Karpas-422 (cell line): ENCODE measurements around the gene MYZAP. TPM values are rescaled to one million over a fixed set of nuclear protein-coding genes. Genes with fewer than 3 reads are reported as not detected.

Source experiments
- DNase-seq: peaks from one replicate; pipeline ENCODE4 v3.0.0-alpha.2; 2015
- H2AFZ ChIP-seq: fragments of 200-600 bp; sonication (generic); 2 replicates; pipeline ENCODE4 v1.6.1; 2014; ENCODE audit warnings: antibody characterized with exemption, low read length, mixed read lengths
- H3K27ac ChIP-seq: fragments of 200-600 bp; sonication (generic); 2 replicates; pipeline ENCODE4 v1.5.1; 2014; ENCODE audit warnings: mild to moderate bottlenecking, low read length, moderate library complexity
- H3K27me3 ChIP-seq: fragments of 200-600 bp; sonication (generic); 2 replicates; pipeline ENCODE4 v1.6.1; 2014; ENCODE audit warnings: low read length, mixed read lengths
- H3K36me3 ChIP-seq: fragments of 200-600 bp; sonication (generic); 2 replicates; pipeline ENCODE4 v1.6.1; 2014; ENCODE audit warnings: low read length, mixed read lengths; ENCODE audit not compliant: insufficient read depth
- H3K4me1 ChIP-seq: fragments of 200-600 bp; sonication (generic); 2 replicates; pipeline ENCODE4 v1.6.1; 2014; ENCODE audit warnings: mild to moderate bottlenecking, low read length, mixed read lengths
- H3K4me2 ChIP-seq: fragments of 200-600 bp; sonication (generic); 2 replicates; pipeline ENCODE4 v1.6.1; 2014; ENCODE audit warnings: low read length, low read depth, mild to moderate bottlenecking; ENCODE audit not compliant: poor library complexity, severe bottlenecking
- H3K4me3 ChIP-seq: fragments of 200-600 bp; sonication (generic); 2 replicates; pipeline ENCODE4 v1.5.1; 2014; ENCODE audit warnings: mild to moderate bottlenecking, antibody characterized with exemption, low read length, mixed read lengths
- H3K79me2 ChIP-seq: fragments of 200-600 bp; sonication (generic); 2 replicates; pipeline ENCODE4 v1.6.1; 2014; ENCODE audit warnings: mild to moderate bottlenecking, low read length, mixed read lengths
- H3K9ac ChIP-seq: fragments of 200-600 bp; sonication (generic); 2 replicates; pipeline ENCODE4 v1.6.0; 2014; ENCODE audit warnings: low read length
- H3K9me2 ChIP-seq: fragments of 200-600 bp; sonication (generic), shearing (Covaris generic); replicated peaks from 2 replicates; pipeline ENCODE4 v1.6.0; 2014; ENCODE audit warnings: mild to moderate bottlenecking, low read length, moderate library complexity; ENCODE audit not compliant: insufficient read depth
- H3K9me3 ChIP-seq: fragments of 300-700, 200-600 bp; sonication (generic); 2 replicates; pipeline ENCODE4 v1.6.1; 2014; ENCODE audit warnings: low read length, mixed read lengths
- H4K20me1 ChIP-seq: fragments of 200-600 bp; sonication (generic); 2 replicates; pipeline ENCODE4 v1.6.1; 2014; ENCODE audit warnings: mild to moderate bottlenecking, antibody characterized with exemption, low read length, low read depth; ENCODE audit not compliant: insufficient read depth
- total RNA-seq: library from RNA; depleted of rRNA; stranded (reverse); fragments of >200 nt; shearing (Covaris generic); gene quantifications from 2 replicates; pipeline ENCODE4 v1.2.3, GENCODE V29; 2014; ENCODE audit warnings: low replicate concordance

MYZAP gene
- total RNA-seq, 1 experiment from 2014 or later: not detected

- no peak overlapping the region for H3K4me3 ChIP-seq
- no peaks in the 10 kb centered on the region for H3K4me1 ChIP-seq
- no peak overlapping the region for H3K4me2 ChIP-seq
- H3K79me2 ChIP-seq: no peaks in the 10 kb centered on the region
- no peaks in the 10 kb centered on the region for H3K9me2 ChIP-seq
- no peak overlapping the region for H3K9ac ChIP-seq
- DNase-seq: no peak
- no peaks in the 10 kb centered on the region for H3K27me3 ChIP-seq
- no peaks in the 10 kb centered on the region for H4K20me1 ChIP-seq
- no peaks in the 10 kb centered on the region for H3K9me3 ChIP-seq
- no peaks in the 10 kb centered on the region for H3K36me3 ChIP-seq
- H3K27ac ChIP-seq: no peak overlapping the region
- no peak overlapping the region for H2AFZ ChIP-seq
Measured at GRCh38 chr15:57589754-57590153, 1.9 kb upstream of the MYZAP start.

GRCh38 chr15:57591237-57591821, 375 bp upstream of the MYZAP start:
- Histone ChIP-seq H3K4me1 (no peaks in the 10 kb centered on the region), H2AFZ (no peak overlapping the region), H3K4me2 (no peak overlapping the region), H3K9me2 (no peaks in the 10 kb centered on the region), H3K9me3 (no peaks in the 10 kb centered on the region), H3K9ac (no peak overlapping the region), H4K20me1 (no peaks in the 10 kb centered on the region), H3K4me3 (no peak overlapping the region), H3K27me3 (no peaks in the 10 kb centered on the region), H3K36me3 (no peaks in the 10 kb centered on the region), H3K79me2 (no peaks in the 10 kb centered on the region), H3K27ac (no peak overlapping the region)
- DNase-seq: no peak

- Histone ChIP-seq H3K36me3 (no peaks in the 10 kb centered on the region), H3K9ac (no peak overlapping the region), H3K4me2 (no peak overlapping the region), H3K4me3 (no peak overlapping the region), H3K4me1 (no peaks in the 10 kb centered on the region), H3K27ac (no peak overlapping the region), H3K79me2 (no peaks in the 10 kb centered on the region), H2AFZ (no peak overlapping the region), H3K9me3 (no peaks in the 10 kb centered on the region), H3K27me3 (no peaks in the 10 kb centered on the region), H4K20me1 (no peaks in the 10 kb centered on the region), H3K9me2 (no peaks in the 10 kb centered on the region)
- DNase-seq: no peak
Measured at GRCh38 chr15:57592426-57592825, 722 bp downstream of the MYZAP start.

- no peaks in the 10 kb centered on the region for H3K27me3 ChIP-seq
- H3K9me2 ChIP-seq: no peaks in the 10 kb centered on the region
- no peak for DNase-seq
- H3K4me3 ChIP-seq: no peak overlapping the region
- no peak overlapping the region for H3K4me2 ChIP-seq
- no peak overlapping the region for H3K27ac ChIP-seq
- H4K20me1 ChIP-seq: no peaks in the 10 kb centered on the region
- H2AFZ ChIP-seq: no peak overlapping the region
- no peaks in the 10 kb centered on the region for H3K36me3 ChIP-seq
- no peaks in the 10 kb centered on the region for H3K79me2 ChIP-seq
- H3K9ac ChIP-seq: no peak overlapping the region
- no peaks in the 10 kb centered on the region for H3K4me1 ChIP-seq
- no peaks in the 10 kb centered on the region for H3K9me3 ChIP-seq
Measured at GRCh38 chr15:57592836-57593420, 1.2 kb downstream of the MYZAP start.

GRCh38 chr15:57594479-57594878, 2.8 kb downstream of the MYZAP start:
- H3K9me3 ChIP-seq: no peaks in the 10 kb centered on the region
- no peak overlapping the region for H3K4me2 ChIP-seq
- H4K20me1 ChIP-seq: no peaks in the 10 kb centered on the region
- H3K36me3 ChIP-seq: no peaks in the 10 kb centered on the region
- no peaks in the 10 kb centered on the region for H3K79me2 ChIP-seq
- H3K4me1 ChIP-seq: no peaks in the 10 kb centered on the region
- no peak overlapping the region for H3K4me3 ChIP-seq
- no peaks in the 10 kb centered on the region for H3K27me3 ChIP-seq
- no peak overlapping the region for H3K27ac ChIP-seq
- no peak overlapping the region for H2AFZ ChIP-seq
- no peaks in the 10 kb centered on the region for H3K9me2 ChIP-seq
- no peak overlapping the region for H3K9ac ChIP-seq
- DNase-seq: no peak

- DNase-seq: no peak
- no peaks in the 10 kb centered on the region for H3K27me3 ChIP-seq
- H3K9me3 ChIP-seq: no peaks in the 10 kb centered on the region
- H3K79me2 ChIP-seq: no peaks in the 10 kb centered on the region
- H3K4me2 ChIP-seq: no peak overlapping the region
- H4K20me1 ChIP-seq: no peaks in the 10 kb centered on the region
- H2AFZ ChIP-seq: no peak overlapping the region
- no peaks in the 10 kb centered on the region for H3K36me3 ChIP-seq
- no peak overlapping the region for H3K4me3 ChIP-seq
- H3K4me1 ChIP-seq: no peaks in the 10 kb centered on the region
- H3K27ac ChIP-seq: no peak overlapping the region
- H3K9me2 ChIP-seq: no peaks in the 10 kb centered on the region
- no peak overlapping the region for H3K9ac ChIP-seq
Measured at GRCh38 chr15:57595011-57595866, 3.5 kb downstream of the MYZAP start.

GRCh38 chr15:57596301-57596855, 4.7 kb downstream of the MYZAP start:
- no peaks in the 10 kb centered on the region for H3K79me2 ChIP-seq
- H3K9ac ChIP-seq: no peak overlapping the region
- no peaks in the 10 kb centered on the region for H3K9me2 ChIP-seq
- no peaks in the 10 kb centered on the region for H3K36me3 ChIP-seq
- no peaks in the 10 kb centered on the region for H3K27me3 ChIP-seq
- no peaks in the 10 kb centered on the region for H4K20me1 ChIP-seq
- no peaks in the 10 kb centered on the region for H3K9me3 ChIP-seq
- H3K27ac ChIP-seq: no peak overlapping the region
- H3K4me2 ChIP-seq: no peak overlapping the region
- no peak overlapping the region for H3K4me3 ChIP-seq
- H3K4me1 ChIP-seq: no peaks in the 10 kb centered on the region
- DNase-seq: no peak
- no peak overlapping the region for H2AFZ ChIP-seq

GRCh38 chr15:57596978-57597377, 5.3 kb downstream of the MYZAP start:
- no peak overlapping the region for H3K27ac ChIP-seq
- no peaks in the 10 kb centered on the region for H3K9me2 ChIP-seq
- H3K27me3 ChIP-seq: no peaks in the 10 kb centered on the region
- no peaks in the 10 kb centered on the region for H3K9me3 ChIP-seq
- H3K36me3 ChIP-seq: no peaks in the 10 kb centered on the region
- no peak overlapping the region for H3K9ac ChIP-seq
- DNase-seq: no peak
- H3K79me2 ChIP-seq: no peaks in the 10 kb centered on the region
- H3K4me1 ChIP-seq: no peaks in the 10 kb centered on the region
- H3K4me2 ChIP-seq: no peak overlapping the region
- H3K4me3 ChIP-seq: no peak overlapping the region
- H2AFZ ChIP-seq: no peak overlapping the region
- no peaks in the 10 kb centered on the region for H4K20me1 ChIP-seq
